ENCODE data around the gene EFHC1. TPM values are rescaled to one million over a fixed set of nuclear protein-coding genes. Genes with fewer than 3 reads are reported as not detected.

The EFHC1 gene
- total RNA-seq, 1 donor from 2014 or later, result 59.8 TPM

GRCh38 chr6:52474173-52474572 is 54.0 kb downstream of the EFHC1 start:
- no peak overlapping the region for H2AFZ ChIP-seq (replicated peaks)
- H3K79me2 ChIP-seq (ENCODE audit: low read depth), result no peaks in the 10 kb centered on the region
- no peak overlapping the region for H3K4me2 ChIP-seq
- H3F3A ChIP-seq (ENCODE audit: low read depth), result no peaks in the 10 kb centered on the region
- TF ChIP-seq CTCF (IDR thresholded peaks at IDR 0.05), result no peak
- TF ChIP-seq EZH2phosphoT487 (IDR thresholded peaks at IDR 0.05), result no peak
- TF ChIP-seq EZH2 (IDR thresholded peaks at IDR 0.05), result no peak
- H3K27me3 ChIP-seq, result no peaks in the 10 kb centered on the region
- no peak overlapping the region for H3K4me3 ChIP-seq
- DNase-seq (ENCODE audit: low spot score), result no peak
- no peaks in the 10 kb centered on the region for H3K36me3 ChIP-seq
- no peaks in the 10 kb centered on the region for H3K27me3 Mint-ChIP-seq (ENCODE audit: insufficient read depth, low read depth)
- H3K27ac ChIP-seq, result no peak overlapping the region
- H3K27ac Mint-ChIP-seq, result no peak overlapping the region
- H3K36me3 Mint-ChIP-seq, result peaks cover 26% of the 10 kb centered on the region
- H3K9me3 ChIP-seq (ENCODE audit: low read depth), result no peaks in the 10 kb centered on the region
- H3K4me3 Mint-ChIP-seq, result no peak overlapping the region
- no peaks in the 10 kb centered on the region for H3K9me3 Mint-ChIP-seq
- H3K4me1 ChIP-seq, result no peaks in the 10 kb centered on the region
- H3K4me1 Mint-ChIP-seq, result no peaks in the 10 kb centered on the region
- H4K20me1 ChIP-seq (ENCODE audit: low read depth), result no peaks in the 10 kb centered on the region
- H3K9ac ChIP-seq, result no peak overlapping the region

GRCh38 chr6:52475307-52475706 is 55.2 kb downstream of the EFHC1 start:
- no peak overlapping the region for H3K9ac ChIP-seq
- H3K9me3 ChIP-seq (ENCODE audit: low read depth), result no peaks in the 10 kb centered on the region
- H4K20me1 ChIP-seq (ENCODE audit: low read depth), result no peaks in the 10 kb centered on the region
- no peaks in the 10 kb centered on the region for H3K27me3 ChIP-seq
- H3K4me1 ChIP-seq, result no peaks in the 10 kb centered on the region
- H2AFZ ChIP-seq (replicated peaks), result no peak overlapping the region
- H3K27ac Mint-ChIP-seq, result no peak overlapping the region
- H3F3A ChIP-seq (ENCODE audit: low read depth), result no peaks in the 10 kb centered on the region
- no peaks in the 10 kb centered on the region for H3K79me2 ChIP-seq (ENCODE audit: low read depth)
- no peak for DNase-seq (ENCODE audit: low spot score)
- H3K27me3 Mint-ChIP-seq (ENCODE audit: insufficient read depth, low read depth), result no peaks in the 10 kb centered on the region
- H3K4me3 ChIP-seq, result no peak overlapping the region
- no peak overlapping the region for H3K4me2 ChIP-seq
- TF ChIP-seq EZH2phosphoT487 (IDR thresholded peaks at IDR 0.05) (no peak), EZH2 (IDR thresholded peaks at IDR 0.05) (no peak), CTCF (IDR thresholded peaks at IDR 0.05) (no peak)
- no peaks in the 10 kb centered on the region for H3K36me3 ChIP-seq
- H3K27ac ChIP-seq, result no peak overlapping the region
- peaks cover 22% of the 10 kb centered on the region for H3K36me3 Mint-ChIP-seq
- no peaks in the 10 kb centered on the region for H3K4me1 Mint-ChIP-seq
- no peaks in the 10 kb centered on the region for H3K9me3 Mint-ChIP-seq
- H3K4me3 Mint-ChIP-seq, result no peak overlapping the region

- Histone ChIP-seq H3K9me3 (ENCODE audit: low read depth) (no peaks in the 10 kb centered on the region), H3K27me3 (no peaks in the 10 kb centered on the region), H4K20me1 (ENCODE audit: low read depth) (no peaks in the 10 kb centered on the region), H3K4me2 (no peak overlapping the region), H3K79me2 (ENCODE audit: low read depth) (no peaks in the 10 kb centered on the region), H2AFZ (replicated peaks) (no peak overlapping the region), H3K4me3 (no peak overlapping the region), H3K4me1 (no peaks in the 10 kb centered on the region), H3K9ac (no peak overlapping the region), H3F3A (ENCODE audit: low read depth) (no peaks in the 10 kb centered on the region), H3K27ac (no peak overlapping the region), H3K36me3 (no peaks in the 10 kb centered on the region)
- peaks cover 31% of the 10 kb centered on the region for H3K36me3 Mint-ChIP-seq
- H3K27me3 Mint-ChIP-seq (ENCODE audit: insufficient read depth, low read depth), result no peaks in the 10 kb centered on the region
- TF ChIP-seq EZH2 (IDR thresholded peaks at IDR 0.05) (no peak), CTCF (IDR thresholded peaks at IDR 0.05) (no peak), EZH2phosphoT487 (IDR thresholded peaks at IDR 0.05) (no peak)
- DNase-seq (ENCODE audit: low spot score), result no peak
- H3K4me1 Mint-ChIP-seq, result no peaks in the 10 kb centered on the region
- no peak overlapping the region for H3K27ac Mint-ChIP-seq
- H3K4me3 Mint-ChIP-seq, result no peak overlapping the region
- no peaks in the 10 kb centered on the region for H3K9me3 Mint-ChIP-seq
Observed at GRCh38 chr6:52482903-52483670, 62.9 kb downstream of the EFHC1 start.

Measured in neural progenitor cell (in vitro differentiated cells).